T-helper 1 cell treated with Interleukin-12 subunit alpha and Interleukin-12 subunit beta and Interleukin-4 antibody, amounts not matched to agents 30 μg/mL and 1 μg/mL, for 36 hours (primary cell): Measurements from ENCODE around the gene ACOX3.

Source experiments
- H3K27ac Mint-ChIP-seq: one replicate; pipeline ENCODE4 v1.8.0; 2021; ENCODE audit warnings: mild to moderate bottlenecking, mixed read lengths
- H3K27me3 Mint-ChIP-seq: one replicate; pipeline ENCODE4 v1.8.0; 2021; ENCODE audit warnings: low read depth, mixed read lengths
- H3K36me3 Mint-ChIP-seq: one replicate; pipeline ENCODE4 v1.8.0; 2021; ENCODE audit warnings: low read depth, mixed read lengths
- H3K4me1 Mint-ChIP-seq: one replicate; pipeline ENCODE4 v1.8.0; 2021; ENCODE audit warnings: low read depth, mixed read lengths
- H3K4me3 Mint-ChIP-seq: one replicate; pipeline ENCODE4 v1.8.0; 2021; ENCODE audit warnings: mild to moderate bottlenecking, moderate library complexity, mixed read lengths
- H3K9me3 Mint-ChIP-seq: one replicate; pipeline ENCODE4 v1.8.0; 2021; ENCODE audit warnings: mixed read lengths

ACOX3 gene

DNA sequence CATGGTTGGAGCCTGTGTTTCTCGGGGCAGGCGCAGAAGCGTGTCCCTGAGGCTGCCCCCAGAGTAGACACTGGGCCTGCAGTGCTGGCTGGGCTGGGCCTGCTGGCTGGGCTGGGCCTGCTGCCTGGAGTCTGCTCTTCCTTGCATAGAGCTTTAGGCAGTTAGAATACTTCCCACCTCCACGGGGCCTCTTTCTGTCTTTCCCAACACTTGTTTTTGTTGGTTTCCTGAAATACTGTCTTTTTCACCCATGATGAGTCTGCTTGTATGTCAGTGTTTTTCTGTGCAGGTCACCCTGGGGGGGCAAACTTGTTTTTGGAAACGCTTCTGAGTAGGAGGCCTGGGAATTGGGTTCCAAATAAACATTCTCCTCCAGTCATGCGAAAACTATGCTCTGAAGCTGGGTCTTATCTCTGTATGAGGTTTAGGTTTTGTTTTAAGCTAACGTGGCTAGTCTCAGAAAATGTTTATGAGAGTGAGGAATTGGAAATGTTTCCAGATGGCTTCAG lies 32.2 kb upstream of the ACOX3 start:
- no peaks in the 10 kb centered on the region for H3K27me3 Mint-ChIP-seq
- H3K4me1 Mint-ChIP-seq, result no peaks in the 10 kb centered on the region
- H3K27ac Mint-ChIP-seq, result no peak overlapping the region
- no peak overlapping the region for H3K4me3 Mint-ChIP-seq
- H3K9me3 Mint-ChIP-seq, result no peaks in the 10 kb centered on the region
- H3K36me3 Mint-ChIP-seq, result peaks cover 4% of the 10 kb centered on the region

- Mint-ChIP-seq H3K27ac (no peak overlapping the region), H3K4me3 (no peak overlapping the region), H3K4me1 (no peaks in the 10 kb centered on the region), H3K9me3 (no peaks in the 10 kb centered on the region), H3K27me3 (no peaks in the 10 kb centered on the region), H3K36me3 (peaks cover 4% of the 10 kb centered on the region)
Observed at GRCh38 chr4:8472158-8472688, 31.7 kb upstream of the ACOX3 start.

- H3K36me3 Mint-ChIP-seq, result peaks cover 7% of the 10 kb centered on the region
- no peaks in the 10 kb centered on the region for H3K27me3 Mint-ChIP-seq
- no peaks in the 10 kb centered on the region for H3K9me3 Mint-ChIP-seq
- no peaks in the 10 kb centered on the region for H3K4me1 Mint-ChIP-seq
- no peak overlapping the region for H3K27ac Mint-ChIP-seq
- H3K4me3 Mint-ChIP-seq, result no peak overlapping the region
Observed at GRCh38 chr4:8471211-8471875, 30.8 kb upstream of the ACOX3 start.

GRCh38 chr4:8470451-8471024 lies 30.0 kb upstream of the ACOX3 start:
- no peaks in the 10 kb centered on the region for H3K9me3 Mint-ChIP-seq
- no peaks in the 10 kb centered on the region for H3K4me1 Mint-ChIP-seq
- H3K27ac Mint-ChIP-seq, result no peak overlapping the region
- no peaks in the 10 kb centered on the region for H3K27me3 Mint-ChIP-seq
- peaks cover 10% of the 10 kb centered on the region for H3K36me3 Mint-ChIP-seq
- H3K4me3 Mint-ChIP-seq, result no peak overlapping the region

GRCh38 chr4:8469550-8469949 lies 29.0 kb upstream of the ACOX3 start:
- H3K27ac Mint-ChIP-seq, result no peak overlapping the region
- H3K4me3 Mint-ChIP-seq, result no peak overlapping the region
- H3K36me3 Mint-ChIP-seq, result peaks cover 15% of the 10 kb centered on the region
- no peaks in the 10 kb centered on the region for H3K27me3 Mint-ChIP-seq
- H3K4me1 Mint-ChIP-seq, result no peaks in the 10 kb centered on the region
- H3K9me3 Mint-ChIP-seq, result no peaks in the 10 kb centered on the region

DNA sequence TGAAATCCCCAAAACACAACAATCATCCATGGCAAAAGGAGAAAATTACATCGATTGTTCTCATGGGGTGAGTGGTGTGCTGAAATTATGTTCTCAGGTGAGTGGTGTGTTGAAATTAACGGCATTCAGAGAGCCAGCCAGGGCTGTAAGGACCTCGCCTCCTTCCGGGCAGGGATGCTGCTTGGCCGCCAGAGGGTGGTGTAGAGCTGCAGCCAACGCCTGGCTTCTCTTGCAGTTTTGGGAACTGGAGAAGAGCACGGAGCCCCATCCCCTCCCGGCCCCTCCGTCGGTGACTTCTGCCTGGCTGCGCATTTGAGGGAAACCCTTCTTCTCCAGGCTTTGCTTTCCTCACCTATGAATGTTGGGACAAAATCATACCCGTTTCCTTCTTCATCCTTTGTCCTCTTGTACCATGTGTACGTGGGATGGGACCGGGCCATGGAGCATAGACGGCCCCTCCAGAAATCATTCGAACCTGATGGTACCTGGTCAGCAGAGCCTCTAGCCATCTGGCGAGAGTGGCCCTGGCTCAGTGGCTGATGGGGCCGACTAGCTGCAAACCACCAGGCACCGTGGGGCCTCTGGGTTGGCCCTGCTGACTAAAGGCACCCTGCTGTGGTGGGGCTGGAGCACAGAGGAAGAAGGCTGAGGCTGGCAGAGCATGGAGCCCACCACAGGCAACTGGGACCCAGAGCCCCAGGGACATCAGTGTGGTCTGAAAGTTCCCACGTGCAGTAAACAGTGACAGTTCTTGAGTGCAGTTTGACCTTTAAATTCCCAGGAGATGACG lies 28.4 kb upstream of the ACOX3 start:
- Mint-ChIP-seq H3K27ac (no peak overlapping the region), H3K4me3 (no peak overlapping the region), H3K4me1 (no peaks in the 10 kb centered on the region), H3K27me3 (no peaks in the 10 kb centered on the region), H3K36me3 (peaks cover 15% of the 10 kb centered on the region), H3K9me3 (no peaks in the 10 kb centered on the region)

DNA sequence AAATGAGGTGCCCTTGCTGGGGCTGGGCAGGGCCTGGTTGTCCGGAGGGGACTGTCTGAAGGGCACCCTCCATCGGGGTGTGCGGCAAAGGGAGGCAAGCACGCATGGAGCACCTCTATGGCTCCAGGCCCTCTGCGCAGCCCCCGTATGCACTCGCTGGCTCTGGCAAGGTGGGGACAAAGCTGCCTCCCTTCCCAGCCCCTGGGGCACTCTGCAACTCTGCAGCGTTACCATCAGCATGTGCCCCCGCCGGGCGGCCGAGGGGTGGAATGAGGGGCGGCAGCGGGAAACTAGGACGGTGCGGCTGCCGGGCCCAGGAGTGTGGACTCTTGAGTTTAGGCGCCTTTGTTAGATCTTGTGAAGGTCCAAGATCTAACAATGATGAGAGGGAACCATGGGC lies 26.5 kb upstream of the ACOX3 start:
- Mint-ChIP-seq H3K9me3 (no peaks in the 10 kb centered on the region), H3K4me1 (no peaks in the 10 kb centered on the region), H3K27ac (no peak overlapping the region), H3K36me3 (peaks cover 15% of the 10 kb centered on the region), H3K4me3 (no peak overlapping the region), H3K27me3 (no peaks in the 10 kb centered on the region)

GRCh38 chr4:8465615-8466611 lies 25.4 kb upstream of the ACOX3 start:
- Mint-ChIP-seq H3K4me3 (no peak overlapping the region), H3K27me3 (no peaks in the 10 kb centered on the region), H3K36me3 (peaks cover 15% of the 10 kb centered on the region), H3K4me1 (no peaks in the 10 kb centered on the region), H3K9me3 (no peaks in the 10 kb centered on the region), H3K27ac (no peak overlapping the region)

GRCh38 chr4:8464381-8464780 lies 23.9 kb upstream of the ACOX3 start:
- Mint-ChIP-seq H3K9me3 (no peaks in the 10 kb centered on the region), H3K36me3 (peaks cover 18% of the 10 kb centered on the region), H3K4me3 (no peak overlapping the region), H3K4me1 (no peaks in the 10 kb centered on the region), H3K27ac (no peak overlapping the region), H3K27me3 (no peaks in the 10 kb centered on the region)

DNA sequence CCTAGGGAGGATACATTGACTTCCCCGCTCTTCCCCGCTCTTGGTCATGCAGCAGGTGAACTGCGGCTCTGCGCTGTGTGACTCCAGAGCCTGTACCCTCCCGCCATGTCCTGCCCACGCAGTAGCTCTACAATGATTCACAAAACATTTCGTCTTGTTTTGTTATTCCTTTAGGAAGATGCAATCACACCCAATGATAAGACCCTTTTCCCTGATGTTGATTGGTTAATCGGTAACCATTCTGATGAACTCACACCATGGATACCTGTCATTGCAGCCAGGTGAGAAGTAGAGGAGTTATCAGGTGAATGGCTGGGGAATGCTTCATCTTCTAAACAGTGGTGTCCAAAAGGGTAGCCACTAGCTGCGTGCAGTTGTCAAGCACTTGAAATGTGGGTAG lies 23.3 kb upstream of the ACOX3 start:
- Mint-ChIP-seq H3K36me3 (peaks cover 16% of the 10 kb centered on the region), H3K4me3 (no peak overlapping the region), H3K9me3 (no peaks in the 10 kb centered on the region), H3K4me1 (no peaks in the 10 kb centered on the region), H3K27me3 (no peaks in the 10 kb centered on the region), H3K27ac (no peak overlapping the region)

- H3K9me3 Mint-ChIP-seq, result no peaks in the 10 kb centered on the region
- H3K27me3 Mint-ChIP-seq, result no peaks in the 10 kb centered on the region
- H3K27ac Mint-ChIP-seq, result no peak overlapping the region
- H3K4me3 Mint-ChIP-seq, result no peak overlapping the region
- H3K4me1 Mint-ChIP-seq, result no peaks in the 10 kb centered on the region
- H3K36me3 Mint-ChIP-seq, result peaks cover 18% of the 10 kb centered on the region
Observed at GRCh38 chr4:8461616-8462015, 21.1 kb upstream of the ACOX3 start.

DNA sequence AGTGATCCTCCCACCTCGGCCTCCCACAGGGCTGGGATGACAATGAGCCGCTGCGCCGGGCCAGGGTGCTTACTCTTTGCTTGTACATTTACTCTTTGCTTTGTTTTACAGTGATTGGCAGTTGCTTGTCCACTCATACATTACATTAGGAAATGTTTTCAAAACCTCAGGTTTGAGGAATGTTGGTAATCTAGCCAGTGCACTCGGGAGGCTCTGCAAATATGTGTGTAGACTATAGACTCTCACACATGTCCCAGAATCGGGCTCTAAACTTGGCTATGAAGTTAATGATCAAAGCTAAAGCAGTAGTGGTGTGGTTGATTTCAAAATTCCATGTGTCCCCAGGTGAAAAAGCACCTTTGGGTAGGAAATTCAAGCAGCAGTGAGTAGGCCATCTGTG lies 20.6 kb upstream of the ACOX3 start:
- no peaks in the 10 kb centered on the region for H3K27me3 Mint-ChIP-seq
- H3K9me3 Mint-ChIP-seq, result no peaks in the 10 kb centered on the region
- H3K36me3 Mint-ChIP-seq, result peaks cover 18% of the 10 kb centered on the region
- H3K4me1 Mint-ChIP-seq, result no peaks in the 10 kb centered on the region
- H3K4me3 Mint-ChIP-seq, result no peak overlapping the region
- H3K27ac Mint-ChIP-seq, result no peak overlapping the region

DNA sequence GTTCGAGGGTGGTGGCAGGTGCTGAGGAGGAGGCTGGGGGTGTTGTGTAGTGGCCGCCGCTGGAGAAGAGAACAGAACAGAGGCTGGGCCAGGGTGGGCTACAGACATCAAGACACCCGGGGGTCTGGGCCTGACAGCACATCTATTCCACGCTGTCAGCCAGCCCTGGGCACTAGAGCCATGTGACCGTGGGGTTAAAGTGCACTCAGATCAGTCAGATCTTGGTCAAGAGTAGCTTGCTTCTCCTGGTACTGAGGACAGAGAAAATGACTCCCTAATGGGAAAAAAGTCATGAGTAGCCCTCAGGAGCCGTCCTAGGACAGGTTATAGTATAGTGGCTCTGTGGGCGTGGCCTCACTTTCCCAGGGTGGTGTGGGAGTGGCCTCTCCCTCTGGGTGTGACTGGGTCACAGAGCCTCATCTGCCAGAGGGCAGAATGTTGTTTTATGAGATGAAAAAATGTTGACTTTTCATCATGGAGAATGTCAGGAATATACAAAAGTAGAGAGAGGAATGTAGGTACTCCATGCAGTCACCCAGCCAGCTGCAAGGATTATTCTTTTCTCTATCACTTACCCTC lies 19.4 kb upstream of the ACOX3 start:
- Mint-ChIP-seq H3K4me3 (no peak overlapping the region), H3K9me3 (no peaks in the 10 kb centered on the region), H3K27ac (no peak overlapping the region), H3K27me3 (no peaks in the 10 kb centered on the region), H3K36me3 (peaks cover 11% of the 10 kb centered on the region), H3K4me1 (no peaks in the 10 kb centered on the region)
